Measurements from ENCODE around the gene GSTT2B.

DNA sequence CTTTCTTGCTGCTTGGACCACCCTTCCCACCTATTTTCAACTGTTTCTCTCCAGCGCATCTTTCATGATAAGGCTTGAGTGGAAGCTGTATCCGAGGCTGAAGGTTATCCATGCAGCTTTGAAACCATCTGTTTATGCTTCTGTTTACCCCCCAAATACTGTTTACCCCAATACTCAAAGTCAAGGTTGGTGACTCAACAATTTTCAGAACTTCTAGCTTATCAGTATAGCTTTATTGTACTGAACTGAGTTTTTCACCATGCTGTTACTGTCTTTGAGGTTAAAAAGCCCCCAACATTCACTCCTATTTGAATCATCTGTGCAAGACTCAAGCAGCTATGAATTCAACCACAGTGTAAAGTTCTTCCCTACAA lies 49.0 kb upstream of the GSTT2B start:
- TF ChIP-seq, protein P1, sequence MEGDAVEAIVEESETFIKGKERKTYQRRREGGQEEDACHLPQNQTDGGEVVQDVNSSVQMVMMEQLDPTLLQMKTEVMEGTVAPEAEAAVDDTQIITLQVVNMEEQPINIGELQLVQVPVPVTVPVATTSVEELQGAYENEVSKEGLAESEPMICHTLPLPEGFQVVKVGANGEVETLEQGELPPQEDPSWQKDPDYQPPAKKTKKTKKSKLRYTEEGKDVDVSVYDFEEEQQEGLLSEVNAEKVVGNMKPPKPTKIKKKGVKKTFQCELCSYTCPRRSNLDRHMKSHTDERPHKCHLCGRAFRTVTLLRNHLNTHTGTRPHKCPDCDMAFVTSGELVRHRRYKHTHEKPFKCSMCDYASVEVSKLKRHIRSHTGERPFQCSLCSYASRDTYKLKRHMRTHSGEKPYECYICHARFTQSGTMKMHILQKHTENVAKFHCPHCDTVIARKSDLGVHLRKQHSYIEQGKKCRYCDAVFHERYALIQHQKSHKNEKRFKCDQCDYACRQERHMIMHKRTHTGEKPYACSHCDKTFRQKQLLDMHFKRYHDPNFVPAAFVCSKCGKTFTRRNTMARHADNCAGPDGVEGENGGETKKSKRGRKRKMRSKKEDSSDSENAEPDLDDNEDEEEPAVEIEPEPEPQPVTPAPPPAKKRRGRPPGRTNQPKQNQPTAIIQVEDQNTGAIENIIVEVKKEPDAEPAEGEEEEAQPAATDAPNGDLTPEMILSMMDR (IDR thresholded peaks at IDR 0.05): no peak
- TF ChIP-seq POLR2A (IDR thresholded peaks at IDR 0.05): no peak

Measured in heart left ventricle (tissue), 13 donors.